ENCODE results near the gene RXFP1.

Gene RXFP1

GRCh38 chr4:158521484-158522088 is at the start of gene RXFP1:
Gene RXFP1 (plus strand): TSS chr4:158521882. CDS start chr4:158521977, 95 bp downstream.
- no peak for DNase-seq

- no peak for DNase-seq
These were observed 39.9 kb upstream of the RXFP1 start for GRCh38 chr4:158481811-158482210.

- no peak for DNase-seq
These were observed 37.4 kb upstream of the RXFP1 start for GRCh38 chr4:158484173-158484885.

- DNase-seq: no peak
These were observed 31.1 kb upstream of the RXFP1 start for GRCh38 chr4:158490629-158491028.

GRCh38 chr4:158492391-158492790 is 29.3 kb upstream of the RXFP1 start:
- DNase-seq: no peak

- no peak for DNase-seq
These were observed 25.5 kb upstream of the RXFP1 start for GRCh38 chr4:158496030-158496741.

- no peak for DNase-seq
These were observed 21.6 kb upstream of the RXFP1 start for GRCh38 chr4:158500054-158500453.

GRCh38 chr4:158513256-158513655 is 8.4 kb upstream of the RXFP1 start:
- no peak for DNase-seq

GRCh38 chr4:158519226-158519625 is 2.5 kb upstream of the RXFP1 start:
- DNase-seq: no peak

- no peak for DNase-seq
These were observed 2.4 kb downstream of the RXFP1 start for GRCh38 chr4:158523990-158524535.

- no peak for DNase-seq
These were observed 5.8 kb downstream of the RXFP1 start for GRCh38 chr4:158527516-158527915.

GRCh38 chr4:158529505-158529904 is 7.8 kb downstream of the RXFP1 start:
- no peak for DNase-seq

- DNase-seq: no peak
These were observed 8.7 kb downstream of the RXFP1 start for GRCh38 chr4:158530381-158530780.

- no peak for DNase-seq
These were observed 9.2 kb downstream of the RXFP1 start for GRCh38 chr4:158530898-158531297.

GRCh38 chr4:158532556-158533231 is 11.0 kb downstream of the RXFP1 start:
- no peak for DNase-seq

GRCh38 chr4:158534727-158535126 is 13.0 kb downstream of the RXFP1 start:
- no peak for DNase-seq

GRCh38 chr4:158535130-158535614 is 13.5 kb downstream of the RXFP1 start:
- DNase-seq: no peak

GRCh38 chr4:158536833-158537232 is 15.2 kb downstream of the RXFP1 start:
- DNase-seq: no peak

- DNase-seq: no peak
These were observed 16.5 kb downstream of the RXFP1 start for GRCh38 chr4:158538176-158538575.

- no peak for DNase-seq
These were observed 17.2 kb downstream of the RXFP1 start for GRCh38 chr4:158538911-158539310.

GRCh38 chr4:158540125-158540907 is 18.6 kb downstream of the RXFP1 start:
- DNase-seq: no peak

- no peak for DNase-seq
These were observed 19.8 kb downstream of the RXFP1 start for GRCh38 chr4:158541506-158541905.

Data from NCI-H524 treated with DMSO at 0.1 percent for 48 hours (cell line).